Liver (tissue), 2 donors: ENCODE results near the gene C4A.

ENCODE experiments used
- MAX ChIP-seq: IDR thresholded peaks from 2 replicates; pipeline ENCODE4 v1.6.1; 2016; ENCODE audit warnings: antibody characterized with exemption
- TAF1 ChIP-seq: conservative IDR thresholded peaks from 2 replicates; pipeline ENCODE4 v1.6.1; 2016; ENCODE audit warnings: antibody characterized with exemption, mild to moderate bottlenecking
- donor health status: healthy.

- TF ChIP-seq MAX: no peak
- no peak for TF ChIP-seq TAF1
Observed at GRCh38 chr6:32047084-32047478, 65.2 kb downstream of the C4A start.
